Measurements from ENCODE around the gene GSX1.
A peak's percentile ranks its signal among the peaks of the same experiment; 100 is the strongest.

Gene GSX1

GRCh38 chr13:27775943-27776342, 16.3 kb upstream of the GSX1 start:
- Histone ChIP-seq H3K27ac (ENCODE audit: low read depth, low read length) (no peak overlapping the region), H3K9me3 (ENCODE audit: control insufficient read depth in 1 of 2, low read length in 2 of 2) (no peaks in the 10 kb centered on the region), H3K9ac (ENCODE audit: low read depth in 1 of 2, low read length in 2 of 2) (no peak overlapping the region), H3K4me3 (ENCODE audit: low read depth in 1 of 2, low read length in 2 of 2) (no peak overlapping the region), H3K4me1 (ENCODE audit: control insufficient read depth in 1 of 2, insufficient read depth in 2 of 2, low read length in 2 of 2) (no peaks in the 10 kb centered on the region), H3K27me3 (ENCODE audit: control insufficient read depth in 1 of 2, insufficient read depth in 2 of 2, low read length in 2 of 2) (peaks cover 15 to 18% of the 10 kb centered on the region in 2 donors), H3K36me3 (ENCODE audit: control insufficient read depth in 1 of 2, insufficient read depth in 2 of 2, low read length in 2 of 2) (no peaks in the 10 kb centered on the region)

DNA sequence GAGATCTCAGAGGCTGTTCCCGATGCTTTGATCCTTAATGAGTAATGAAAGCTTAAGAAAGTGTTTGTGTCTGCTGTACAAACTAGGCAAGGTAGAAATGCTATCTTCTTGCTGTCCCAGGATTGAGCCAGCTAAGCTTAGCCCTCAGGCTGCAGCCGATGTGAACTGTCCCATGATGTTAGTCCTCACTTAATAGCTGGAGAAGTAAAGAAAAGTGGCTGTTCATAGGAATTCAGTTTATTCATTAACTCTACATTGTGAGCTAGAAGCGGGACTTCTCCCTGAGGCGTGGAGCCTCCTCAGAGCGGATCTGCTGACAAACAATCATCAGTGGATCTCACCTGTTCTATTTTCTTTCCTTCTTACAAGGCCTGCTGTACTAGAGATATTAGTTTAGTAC, 10.1 kb upstream of the GSX1 start:
- Histone ChIP-seq H3K27me3 (ENCODE audit: control insufficient read depth in 1 of 2, insufficient read depth in 2 of 2, low read length in 2 of 2) (peaks cover 29 to 30% of the 10 kb centered on the region in 2 donors), H3K36me3 (ENCODE audit: control insufficient read depth in 1 of 2, insufficient read depth in 2 of 2, low read length in 2 of 2) (no peaks in the 10 kb centered on the region), H3K4me1 (ENCODE audit: control insufficient read depth in 1 of 2, insufficient read depth in 2 of 2, low read length in 2 of 2) (no peaks in the 10 kb centered on the region), H3K9me3 (ENCODE audit: control insufficient read depth in 1 of 2, low read length in 2 of 2) (no peaks in the 10 kb centered on the region), H3K9ac (ENCODE audit: low read depth in 1 of 2, low read length in 2 of 2) (no peak overlapping the region), H3K4me3 (ENCODE audit: low read depth in 1 of 2, low read length in 2 of 2) (no peak overlapping the region), H3K27ac (ENCODE audit: low read depth, low read length) (no peak overlapping the region)

GRCh38 chr13:27783111-27783510, 9.2 kb upstream of the GSX1 start:
- Histone ChIP-seq H3K9ac (ENCODE audit: low read depth in 1 of 2, low read length in 2 of 2) (no peak overlapping the region), H3K4me3 (ENCODE audit: low read depth in 1 of 2, low read length in 2 of 2) (no peak overlapping the region), H3K9me3 (ENCODE audit: control insufficient read depth in 1 of 2, low read length in 2 of 2) (no peaks in the 10 kb centered on the region), H3K4me1 (ENCODE audit: control insufficient read depth in 1 of 2, insufficient read depth in 2 of 2, low read length in 2 of 2) (no peaks in the 10 kb centered on the region), H3K27ac (ENCODE audit: low read depth, low read length) (no peak overlapping the region), H3K27me3 (ENCODE audit: control insufficient read depth in 1 of 2, insufficient read depth in 2 of 2, low read length in 2 of 2) (peaks cover 32 to 36% of the 10 kb centered on the region in 2 donors), H3K36me3 (ENCODE audit: control insufficient read depth in 1 of 2, insufficient read depth in 2 of 2, low read length in 2 of 2) (no peaks in the 10 kb centered on the region)

GRCh38 chr13:27788271-27788670, 4.0 kb upstream of the GSX1 start:
- Histone ChIP-seq H3K27me3 (ENCODE audit: control insufficient read depth in 1 of 2, insufficient read depth in 2 of 2, low read length in 2 of 2) (peaks cover 58 to 66% of the 10 kb centered on the region in 2 donors), H3K9ac (ENCODE audit: low read depth in 1 of 2, low read length in 2 of 2) (no peak overlapping the region), H3K4me3 (ENCODE audit: low read depth in 1 of 2, low read length in 2 of 2) (no peak overlapping the region), H3K27ac (ENCODE audit: low read depth, low read length) (no peak overlapping the region), H3K9me3 (ENCODE audit: control insufficient read depth in 1 of 2, low read length in 2 of 2) (no peaks in the 10 kb centered on the region), H3K4me1 (ENCODE audit: control insufficient read depth in 1 of 2, insufficient read depth in 2 of 2, low read length in 2 of 2) (peaks cover 12 to 15% of the 10 kb centered on the region in 2 donors), H3K36me3 (ENCODE audit: control insufficient read depth in 1 of 2, insufficient read depth in 2 of 2, low read length in 2 of 2) (no peaks in the 10 kb centered on the region)

DNA sequence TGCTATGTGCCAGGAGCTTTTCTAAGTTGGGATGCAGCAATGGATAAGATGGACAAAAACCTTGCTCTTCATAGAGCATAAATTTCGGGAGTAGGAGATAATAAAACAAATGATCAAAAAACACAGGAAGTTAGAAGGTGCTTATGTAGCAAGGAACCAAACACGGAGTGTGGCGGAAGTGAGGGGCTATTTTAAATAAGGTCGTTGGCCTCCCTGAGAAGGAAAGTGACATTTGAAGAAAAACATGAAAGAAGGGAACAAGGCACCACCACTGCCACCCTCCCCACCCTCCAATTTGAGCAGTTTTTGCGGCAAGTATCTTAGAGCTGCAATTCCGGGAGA, 3.2 kb upstream of the GSX1 start:
- Histone ChIP-seq H3K36me3 (ENCODE audit: control insufficient read depth in 1 of 2, insufficient read depth in 2 of 2, low read length in 2 of 2) (no peaks in the 10 kb centered on the region), H3K4me3 (ENCODE audit: low read depth in 1 of 2, low read length in 2 of 2) (peak overlapping the region in 1 of 2 donors; percentile 29), H3K27ac (ENCODE audit: low read depth, low read length) (no peak overlapping the region), H3K4me1 (ENCODE audit: control insufficient read depth in 1 of 2, insufficient read depth in 2 of 2, low read length in 2 of 2) (peaks cover 12 to 15% of the 10 kb centered on the region in 2 donors), H3K27me3 (ENCODE audit: control insufficient read depth in 1 of 2, insufficient read depth in 2 of 2, low read length in 2 of 2) (peaks cover 62 to 72% of the 10 kb centered on the region in 2 donors), H3K9me3 (ENCODE audit: control insufficient read depth in 1 of 2, low read length in 2 of 2) (no peaks in the 10 kb centered on the region), H3K9ac (ENCODE audit: low read depth in 1 of 2, low read length in 2 of 2) (no peak overlapping the region)

- no peak overlapping the region for H3K27ac ChIP-seq (ENCODE audit: low read depth, low read length)
- H3K4me1 ChIP-seq (ENCODE audit: control insufficient read depth in 1 of 2, insufficient read depth in 2 of 2, low read length in 2 of 2): peaks cover 12 to 15% of the 10 kb centered on the region in 2 donors
- peaks cover 66 to 75% of the 10 kb centered on the region in 2 donors for H3K27me3 ChIP-seq (ENCODE audit: control insufficient read depth in 1 of 2, insufficient read depth in 2 of 2, low read length in 2 of 2)
- no peak overlapping the region for H3K9ac ChIP-seq (ENCODE audit: low read depth in 1 of 2, low read length in 2 of 2)
- peak overlapping the region; percentile 29 to 40 for H3K4me3 ChIP-seq (ENCODE audit: low read depth in 1 of 2, low read length in 2 of 2)
- H3K36me3 ChIP-seq (ENCODE audit: control insufficient read depth in 1 of 2, insufficient read depth in 2 of 2, low read length in 2 of 2): no peaks in the 10 kb centered on the region
- no peaks in the 10 kb centered on the region for H3K9me3 ChIP-seq (ENCODE audit: control insufficient read depth in 1 of 2, low read length in 2 of 2)
Observed at GRCh38 chr13:27789495-27790303, 2.6 kb upstream of the GSX1 start.

DNA sequence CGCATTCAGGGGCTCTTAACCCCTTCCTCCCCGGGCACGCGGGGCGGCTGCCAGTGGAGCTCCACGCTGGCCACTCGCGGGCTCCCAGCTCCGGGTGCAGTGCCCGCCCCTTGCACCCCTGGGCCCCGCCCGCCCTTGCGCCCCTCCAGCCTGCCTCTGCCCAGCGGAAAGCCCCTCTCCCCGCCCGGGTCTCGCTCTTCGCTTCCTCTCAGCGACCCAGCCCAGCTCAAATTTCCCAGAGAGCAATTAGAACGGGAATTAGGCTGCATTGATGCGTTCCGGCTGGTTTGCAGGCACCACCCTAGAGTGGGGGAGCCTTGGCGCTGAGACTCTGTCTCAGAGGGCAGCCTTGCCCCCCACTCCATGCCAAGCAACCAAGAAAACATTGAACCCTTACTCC, 1.8 kb upstream of the GSX1 start:
- Histone ChIP-seq H3K4me1 (ENCODE audit: control insufficient read depth in 1 of 2, insufficient read depth in 2 of 2, low read length in 2 of 2) (peaks cover 12 to 15% of the 10 kb centered on the region in 2 donors), H3K4me3 (ENCODE audit: low read depth in 1 of 2, low read length in 2 of 2) (peak overlapping the region; percentile 44 to 61), H3K9ac (ENCODE audit: low read depth in 1 of 2, low read length in 2 of 2) (no peak overlapping the region), H3K27ac (ENCODE audit: low read depth, low read length) (no peak overlapping the region), H3K36me3 (ENCODE audit: control insufficient read depth in 1 of 2, insufficient read depth in 2 of 2, low read length in 2 of 2) (no peaks in the 10 kb centered on the region), H3K27me3 (ENCODE audit: control insufficient read depth in 1 of 2, insufficient read depth in 2 of 2, low read length in 2 of 2) (peaks cover 75 to 77% of the 10 kb centered on the region in 2 donors), H3K9me3 (ENCODE audit: control insufficient read depth in 1 of 2, low read length in 2 of 2) (no peaks in the 10 kb centered on the region)

GRCh38 chr13:27791146-27791900, 960 bp upstream of the GSX1 start:
- H3K4me3 ChIP-seq (ENCODE audit: low read depth in 1 of 2, low read length in 2 of 2): peak overlapping the region; percentile 44 to 61
- no peak overlapping the region for H3K27ac ChIP-seq (ENCODE audit: low read depth, low read length)
- H3K4me1 ChIP-seq (ENCODE audit: control insufficient read depth in 1 of 2, insufficient read depth in 2 of 2, low read length in 2 of 2): peaks cover 12 to 15% of the 10 kb centered on the region in 2 donors
- no peaks in the 10 kb centered on the region for H3K36me3 ChIP-seq (ENCODE audit: control insufficient read depth in 1 of 2, insufficient read depth in 2 of 2, low read length in 2 of 2)
- no peaks in the 10 kb centered on the region for H3K9me3 ChIP-seq (ENCODE audit: control insufficient read depth in 1 of 2, low read length in 2 of 2)
- peaks cover 80 to 85% of the 10 kb centered on the region in 2 donors for H3K27me3 ChIP-seq (ENCODE audit: control insufficient read depth in 1 of 2, insufficient read depth in 2 of 2, low read length in 2 of 2)
- no peak overlapping the region for H3K9ac ChIP-seq (ENCODE audit: low read depth in 1 of 2, low read length in 2 of 2)

GRCh38 chr13:27791901-27792392, 336 bp upstream of the GSX1 start:
- Histone ChIP-seq H3K4me3 (ENCODE audit: low read depth in 1 of 2, low read length in 2 of 2) (no peak overlapping the region), H3K36me3 (ENCODE audit: control insufficient read depth in 1 of 2, insufficient read depth in 2 of 2, low read length in 2 of 2) (no peaks in the 10 kb centered on the region), H3K27ac (ENCODE audit: low read depth, low read length) (no peak overlapping the region), H3K9ac (ENCODE audit: low read depth in 1 of 2, low read length in 2 of 2) (no peak overlapping the region), H3K27me3 (ENCODE audit: control insufficient read depth in 1 of 2, insufficient read depth in 2 of 2, low read length in 2 of 2) (peaks cover 85 to 91% of the 10 kb centered on the region in 2 donors), H3K9me3 (ENCODE audit: control insufficient read depth in 1 of 2, low read length in 2 of 2) (no peaks in the 10 kb centered on the region), H3K4me1 (ENCODE audit: control insufficient read depth in 1 of 2, insufficient read depth in 2 of 2, low read length in 2 of 2) (peaks cover 12 to 15% of the 10 kb centered on the region in 2 donors)
